Activated CD8-positive, alpha-beta T cell treated with anti-CD3 and anti-CD28 coated beads, Interleukin-2, amount 10 ng/mL, durations not matched to agents 7 days and 5 days (primary cell): Measurements from ENCODE around the gene CDCA3. TPM values are rescaled to one million over a fixed set of nuclear protein-coding genes. Genes with fewer than 3 reads are reported as not detected.
"Not testable (repeated sequence)": the region's sequence is repeated elsewhere in the genome, so short reads cannot be mapped to it uniquely, and the experiment has no call there.

Experiments
- ATAC-seq: fragments of 150-1000 bp; cut with Tn5 transposase; one replicate; pipeline ENCODE4 v1.10.0; 2021; ENCODE audit warnings: moderate library complexity
- CTCF ChIA-PET: fragments of 350-600 bp; sonication (Branson Sonifier 250); formaldehyde crosslinking; loops from one replicate; lab custom pipeline; 2021; ENCODE audit warnings: antibody characterized with exemption; lab: Charles Lee
- POLR2A ChIA-PET: fragments of 350-600 bp; sonication (Branson Sonifier 250); formaldehyde crosslinking; loops from one replicate; lab custom pipeline; 2021; ENCODE audit warnings: antibody characterized with exemption; lab: Charles Lee
- DNase-seq: peaks from one replicate; pipeline ENCODE4 v3.0.0-alpha.2; 2020
- H3K27ac Mint-ChIP-seq: one replicate; pipeline ENCODE4 v1.8.0; 2021; ENCODE audit warnings: mild to moderate bottlenecking, mixed read lengths
- H3K27me3 Mint-ChIP-seq: one replicate; pipeline ENCODE4 v1.8.0; 2021; ENCODE audit warnings: low read depth, mixed read lengths
- H3K36me3 Mint-ChIP-seq: one replicate; pipeline ENCODE4 v1.8.0; 2021; ENCODE audit warnings: low read depth, mixed read lengths
- H3K4me1 Mint-ChIP-seq: one replicate; pipeline ENCODE4 v1.8.0; 2021; ENCODE audit warnings: low read depth, mixed read lengths
- H3K4me3 Mint-ChIP-seq: one replicate; pipeline ENCODE4 v1.8.0; 2021; ENCODE audit warnings: mild to moderate bottlenecking, mixed read lengths
- H3K9me3 Mint-ChIP-seq: one replicate; pipeline ENCODE4 v1.8.0; 2022; ENCODE audit warnings: mixed read lengths; ENCODE audit not compliant: insufficient read depth
- total RNA-seq, 2 experiments: library from RNA; stranded (reverse); gene quantifications; one replicate each; pipeline ENCODE4 v1.2.3, GENCODE V29; 2021

CDCA3 gene
- total RNA-seq, 2 experiments from 2014 or later: 103 to 115 TPM

GRCh38 chr12:6872073-6873048, 21.3 kb upstream of the CDCA3 start:
- Mint-ChIP-seq H3K4me1 (peaks cover 59% of the 10 kb centered on the region), H3K4me3 (peak overlapping the region; percentile 94), H3K27ac (peak overlapping the region; percentile 96), H3K36me3 (peaks cover 66% of the 10 kb centered on the region), H3K27me3 (no peaks in the 10 kb centered on the region), H3K9me3 (no peaks in the 10 kb centered on the region)
- DNase-seq (peak; percentile 91), ATAC-seq (peak; percentile 32)
- ChIA-PET CTCF (interaction anchor here (0.7 to 6.1 kb wide), 39 partner anchors 8 to 302 kb away, joined by 3 to 121 read pairs (median 8); partner anchors contain the start of genes C12orf57, C1RL, CDCA3 and COPS7A), POLR2A (interaction anchor here (0.6 to 3.6 kb wide), 28 partner anchors 10 to 407 kb away, joined by 3 to 47 read pairs (median 5); partner anchors contain the start of genes C12orf57, CDCA3, COPS7A and MLF2)

- peak; percentile 15 for ATAC-seq
- Mint-ChIP-seq H3K27me3 (no peaks in the 10 kb centered on the region), H3K9me3 (no peaks in the 10 kb centered on the region), H3K4me3 (peak overlapping the region; percentile 94), H3K27ac (peak overlapping the region; percentile 96), H3K36me3 (peaks cover 63% of the 10 kb centered on the region), H3K4me1 (peaks cover 65% of the 10 kb centered on the region)
- CTCF ChIA-PET: interaction anchor here (0.7 to 6.1 kb wide), 19 partner anchors 11 to 301 kb away, joined by 3 to 121 read pairs (median 14); partner anchors contain the start of genes C12orf57, CDCA3, COPS7A and ENO2
- POLR2A ChIA-PET: interaction anchor here (0.9 to 3.6 kb wide), 8 partner anchors 11 to 236 kb away, joined by 3 to 47 read pairs (median 14); partner anchors contain the start of genes C12orf57, CDCA3, RNU7-1 and USP5
- peak; percentile 72 for DNase-seq
Observed at GRCh38 chr12:6871052-6871957, 20.2 kb upstream of the CDCA3 start.

GRCh38 chr12:6870304-6870703, 19.2 kb upstream of the CDCA3 start:
- H3K36me3 Mint-ChIP-seq: peaks cover 66% of the 10 kb centered on the region
- ATAC-seq, H3K27me3 Mint-ChIP-seq, DNase-seq, H3K9me3 Mint-ChIP-seq: not testable (repeated sequence)
- peak overlapping the region; percentile 13 for H3K4me3 Mint-ChIP-seq
- H3K27ac Mint-ChIP-seq: peak overlapping the region; percentile 96
- POLR2A ChIA-PET: interaction anchor here (0.9 to 6.8 kb wide), 5 partner anchors 17 to 55 kb away, joined by 3 to 93 read pairs (median 24); partner anchors contain the start of genes CDCA3 and USP5
- CTCF ChIA-PET: interaction anchor here (1.3 to 6.1 kb wide), 12 partner anchors 15 to 243 kb away, joined by 3 to 121 read pairs (median 8); partner anchors contain the start of genes CDCA3, PTPN6 and USP5
- H3K4me1 Mint-ChIP-seq: peaks cover 67% of the 10 kb centered on the region

- Mint-ChIP-seq H3K4me1 (peaks cover 61% of the 10 kb centered on the region), H3K27me3 (no peaks in the 10 kb centered on the region), H3K9me3 (no peaks in the 10 kb centered on the region), H3K27ac (peak overlapping the region; percentile 94), H3K36me3 (peaks cover 71% of the 10 kb centered on the region), H3K4me3 (peak overlapping the region; percentile 98)
- peak; percentile 91 for DNase-seq
- POLR2A ChIA-PET: interaction anchor here (0.6 to 6.8 kb wide), 15 partner anchors 16 to 96 kb away, joined by 3 to 93 read pairs (median 4); partner anchors contain the start of genes C12orf57, CDCA3, RNU7-1 and USP5
- peak; percentile 5 for ATAC-seq
- CTCF ChIA-PET: interaction anchor here (0.6 to 6.1 kb wide), 41 partner anchors 8 to 530 kb away, joined by 3 to 121 read pairs (median 5); partner anchors contain the start of genes C12orf57, CDCA3, COPS7A and LAG3
Observed at GRCh38 chr12:6869049-6870021, 18.2 kb upstream of the CDCA3 start.

GRCh38 chr12:6868211-6869048, 17.3 kb upstream of the CDCA3 start:
- DNase-seq: no peak
- ChIA-PET CTCF (interaction anchor here (0.7 to 6.1 kb wide), 26 partner anchors 13 to 245 kb away, joined by 3 to 121 read pairs (median 6); partner anchors contain the start of genes CDCA3, COPS7A, LAG3 and LPCAT3), POLR2A (interaction anchor here (0.9 to 6.8 kb wide), 14 partner anchors 14 to 124 kb away, joined by 3 to 93 read pairs (median 6); partner anchors contain the start of genes C12orf57, CDCA3, RNU7-1 and USP5)
- Mint-ChIP-seq H3K4me1 (peaks cover 58% of the 10 kb centered on the region), H3K9me3 (no peaks in the 10 kb centered on the region), H3K27me3 (no peaks in the 10 kb centered on the region), H3K27ac (peak overlapping the region; percentile 94), H3K4me3 (peak overlapping the region; percentile 98), H3K36me3 (peaks cover 74% of the 10 kb centered on the region)
- ATAC-seq: no peak

- CTCF ChIA-PET: interaction anchor here (0.6 to 4.4 kb wide), 11 partner anchors 15 to 870 kb away, joined by 3 to 31 read pairs (median 9); partner anchors contain the start of genes CDCA3, COPS7A, PTPN6 and USP5
- POLR2A ChIA-PET: interaction anchor here (0.9 to 6.8 kb wide), 17 partner anchors 14 to 255 kb away, joined by 3 to 93 read pairs (median 3); partner anchors contain the start of genes C12orf57, CDCA3, PTPN6 and RNU7-1
- DNase-seq (peak; percentile 85), ATAC-seq (peak; percentile 70)
- Mint-ChIP-seq H3K36me3 (peaks cover 77% of the 10 kb centered on the region), H3K4me1 (peaks cover 58% of the 10 kb centered on the region), H3K4me3 (peak within 1 kb of the TSS; percentile 98), H3K27me3 (no peaks in the 10 kb centered on the region), H3K9me3 (no peaks in the 10 kb centered on the region), H3K27ac (peak within 1 kb of the TSS; percentile 96)
Observed at GRCh38 chr12:6867413-6868210, 16.5 kb upstream of the CDCA3 start, which contains the start of gene TPI1. TPI1 (plus strand) TSS chr12:6867531; CDS start chr12:6867567, 36 bp downstream.

GRCh38 chr12:6866920-6867412, 15.9 kb upstream of the CDCA3 start:
- ChIA-PET CTCF (interaction anchor here (1.1 to 4.4 kb wide), 7 partner anchors 14 to 143 kb away, joined by 3 to 31 read pairs (median 12); partner anchors contain the start of genes CDCA3, COPS7A and USP5), POLR2A (interaction anchor here (0.5 to 6.8 kb wide), 17 partner anchors 12 to 254 kb away, joined by 3 to 93 read pairs (median 3); partner anchors contain the start of genes C12orf57, CDCA3, PTPN6 and RNU7-1)
- Mint-ChIP-seq H3K27ac (peak overlapping the region; percentile 96), H3K4me1 (peaks cover 53% of the 10 kb centered on the region), H3K27me3 (no peaks in the 10 kb centered on the region), H3K36me3 (peaks cover 76% of the 10 kb centered on the region), H3K9me3 (no peaks in the 10 kb centered on the region), H3K4me3 (peak overlapping the region; percentile 98)
- peak; percentile 4 for ATAC-seq
- no peak for DNase-seq
